A549 (cell line): Measurements from ENCODE around the gene SEMA4B. TPM values are rescaled to one million over a fixed set of nuclear protein-coding genes. Genes with fewer than 3 reads are reported as not detected.
"Not testable (repeated sequence)": the region's sequence is repeated elsewhere in the genome, so short reads cannot be mapped to it uniquely, and the experiment has no call there.

Experiments
- ATAC-seq, 2 experiments: fragments of 200-7000 bp in 1 of 2; fragments of >200 bp in 1 of 2; cut with Nextera tagmentation in 1 of 2; cut with Tn5 transposase in 1 of 2; 3 replicates each; pipeline versions ENCODE4 v1.8.0 to v1.9.1; 2018 to 2020; ENCODE audit warnings: mild to moderate bottlenecking in 1 of 2, moderate library complexity in 1 of 2
- CTCF ChIA-PET: fragments of 300-600 bp; sonication (Branson Sonifier 250); formaldehyde crosslinking; extraction: SDS; loops from one replicate; lab custom pipeline; 2021; ENCODE audit warnings: antibody characterized with exemption, inconsistent platforms; lab: Yijun Ruan, JAX
- POLR2A ChIA-PET: fragments of 350-600 bp; formaldehyde crosslinking; extraction: SDS; loops from one replicate; lab custom pipeline; 2021; ENCODE audit warnings: antibody characterized with exemption, inconsistent platforms; lab: Yijun Ruan, JAX
- DNase-seq, 2 experiments: peaks; one replicate each; pipeline versions ENCODE4 v3.0.0 to v3.0.0-alpha.2; 2011 to 2016; ENCODE audit warnings: low read depth in 1 of 2, low spot score in 1 of 2
- FAIRE-seq: peaks from 2 replicates; lab custom pipeline; 2011; peaks lifted over from hg19 to GRCh38; lab: Jason Lieb, UNC
- H3K27ac ChIP-seq, 2 experiments: fragments of >200 bp; sonication (Bioruptor Twin); formaldehyde crosslinking; 3 replicates each; pipeline ENCODE4 v1.5.1; 2016 to 2017
- H3K4me1 ChIP-seq: fragments of >200 bp; sonication (Bioruptor Twin); formaldehyde crosslinking; 3 replicates; pipeline ENCODE4 v1.6.1; 2016
- H3K4me2 ChIP-seq: fragments of >200 bp; sonication (Bioruptor Twin); formaldehyde crosslinking; 3 replicates; pipeline ENCODE4 v1.6.1; 2016
- H3K4me3 ChIP-seq: fragments of >200 bp; sonication (Bioruptor Twin); formaldehyde crosslinking; 3 replicates; pipeline ENCODE4 v1.5.1; 2016
- H3K9me3 ChIP-seq: fragments of >200 bp; sonication (Bioruptor Twin); formaldehyde crosslinking; 3 replicates; pipeline ENCODE4 v1.6.1; 2016
- WGBS: methylation state at CpG from one replicate; pipeline ENCODE4 v1.1.6; 2017; ENCODE audit errors: missing lambda C conversion rate; 5-methylcytosine and 5-hydroxymethylcytosine counted together
- polyA plus RNA-seq, 4 experiments: library from polyadenylated mRNA; depleted of rRNA in 3 of 4; stranded (reverse); fragments of >200 nt; fragmentation: RNase III in 1 of 4; extraction: RNeasy Plus Mini Kit Qiagen cat#74134 plus additional on column Dnase treatment in 1 of 4; gene quantifications; 2 replicates in 3 of 4; 3 replicates in 1 of 4; pipeline ENCODE4 v1.2.3, GENCODE V29; 2011 to 2017
- small RNA-seq, 6 experiments: library from RNA; depleted of rRNA; stranded (forward); fragments of <200 nt; gene quantifications; one replicate each; pipeline ENCODE3, GENCODE V24; 2012

The SEMA4B gene
- polyA plus RNA-seq, 2 of the 4 experiments (the other 2 are of a cell fraction), result 45.3 to 47.1 TPM

DNA sequence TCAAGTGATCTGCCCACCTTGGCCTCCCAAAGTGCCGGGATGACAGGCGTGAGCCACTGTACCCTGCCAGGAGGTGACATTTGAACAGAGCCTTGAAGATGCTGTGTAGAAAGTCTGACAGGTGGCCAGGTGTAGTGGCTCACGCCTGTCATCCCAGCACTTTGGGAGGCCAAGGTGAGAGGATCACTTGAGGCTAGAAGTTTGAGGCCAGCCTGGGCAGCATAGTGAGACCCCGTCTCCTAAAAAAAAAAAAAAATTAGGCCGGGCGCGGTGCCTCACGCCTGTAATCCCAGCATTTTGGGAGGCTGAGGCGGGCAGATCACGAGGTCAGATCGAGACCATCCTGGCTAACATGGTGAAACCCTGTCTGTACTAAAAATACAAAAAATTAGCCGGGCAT lies 77.3 kb downstream of the SEMA4B start:
- ChIA-PET CTCF (interaction anchor here (0.6 to 2.7 kb wide), 3 partner anchors 14 to 798 kb away, joined by 3 to 25 read pairs (median 3); no protein-coding TSS in a partner anchor), POLR2A (interaction anchor here (0.6 kb wide), 1 partner anchor 30 kb away, joined by 3 read pairs; no protein-coding TSS in a partner anchor)
- not testable (repeated sequence) for H3K4me2 ChIP-seq, H3K9me3 ChIP-seq, H3K4me1 ChIP-seq, DNase-seq, H3K27ac ChIP-seq, FAIRE-seq, H3K4me3 ChIP-seq, ATAC-seq
- 94% methylated on average over 12 of the region's 12 CpGs for WGBS

Small RNAs within 50 kb of the gene (small RNA-seq; reads per million reads assigned to genes)
- gene RN7SL346P, result 0 to 1.2 (median 0) reads per million in 6 experiments

Other genes starting within 250 kb of the SEMA4B start
- gene ZNF710, start 200.0 kb upstream of the SEMA4B start, polyA plus RNA-seq (2011; rRNA removed), result 2.6 and 5.0 TPM in 2 replicates
- gene ZNF710, start 200.0 kb upstream of the SEMA4B start, polyA plus RNA-seq (2017; fragmentation: RNase III; extraction: RNeasy Plus Mini Kit Qiagen cat#74134 plus additional on column Dnase treatment), result 7.2 to 10.2 TPM (median 7.8 TPM) in 3 replicates
- gene IDH2, start 98.9 kb upstream of the SEMA4B start, polyA plus RNA-seq (2011; rRNA removed), result 31.8 and 37.7 TPM in 2 replicates
- gene IDH2, start 98.9 kb upstream of the SEMA4B start, polyA plus RNA-seq (2017; fragmentation: RNase III; extraction: RNeasy Plus Mini Kit Qiagen cat#74134 plus additional on column Dnase treatment), result 29.9 to 32.8 TPM (median 32.2 TPM) in 3 replicates
- gene CIB1, start 32.6 kb downstream of the SEMA4B start, polyA plus RNA-seq (2011; rRNA removed), result 84.1 and 130 TPM in 2 replicates
- gene CIB1, start 32.6 kb downstream of the SEMA4B start, polyA plus RNA-seq (2017; fragmentation: RNase III; extraction: RNeasy Plus Mini Kit Qiagen cat#74134 plus additional on column Dnase treatment), result 119 to 124 TPM (median 120 TPM) in 3 replicates
- gene GDPGP1, start 32.9 kb downstream of the SEMA4B start, polyA plus RNA-seq (2011; rRNA removed), result 5.4 and 5.7 TPM in 2 replicates
- 3.8 to 5.1 TPM (median 4.4 TPM) in 3 replicates for gene GDPGP1, start 32.9 kb downstream of the SEMA4B start, polyA plus RNA-seq (2017; fragmentation: RNase III; extraction: RNeasy Plus Mini Kit Qiagen cat#74134 plus additional on column Dnase treatment)
- gene TTLL13, start 48.2 kb downstream of the SEMA4B start, polyA plus RNA-seq (2011; rRNA removed), result 0.56 and 0.61 TPM in 2 replicates
- 0.17 to 0.29 TPM (median 0.24 TPM) in 3 replicates for gene TTLL13, start 48.2 kb downstream of the SEMA4B start, polyA plus RNA-seq (2017; fragmentation: RNase III; extraction: RNeasy Plus Mini Kit Qiagen cat#74134 plus additional on column Dnase treatment)
- gene NGRN, start 64.3 kb downstream of the SEMA4B start, polyA plus RNA-seq (2011; rRNA removed), result 156 and 159 TPM in 2 replicates
- 83.2 to 83.9 TPM (median 83.3 TPM) in 3 replicates for gene NGRN, start 64.3 kb downstream of the SEMA4B start, polyA plus RNA-seq (2017; fragmentation: RNase III; extraction: RNeasy Plus Mini Kit Qiagen cat#74134 plus additional on column Dnase treatment)
- gene ZNF774, start 151.0 kb downstream of the SEMA4B start, polyA plus RNA-seq (2011; rRNA removed), result 1.2 and 1.4 TPM in 2 replicates
- 0.94 to 1.3 TPM (median 1.2 TPM) in 3 replicates for gene ZNF774, start 151.0 kb downstream of the SEMA4B start, polyA plus RNA-seq (2017; fragmentation: RNase III; extraction: RNeasy Plus Mini Kit Qiagen cat#74134 plus additional on column Dnase treatment)
- gene IQGAP1, start 186.9 kb downstream of the SEMA4B start, polyA plus RNA-seq (2011; rRNA removed), result 168 and 181 TPM in 2 replicates
- 100 to 108 TPM (median 103 TPM) in 3 replicates for gene IQGAP1, start 186.9 kb downstream of the SEMA4B start, polyA plus RNA-seq (2017; fragmentation: RNase III; extraction: RNeasy Plus Mini Kit Qiagen cat#74134 plus additional on column Dnase treatment)